NCI-H2171 treated with DMSO at 0.1 percent for 48 hours (cell line): ENCODE data around the gene ZMYND10.
A peak's percentile ranks its signal among the peaks of the same experiment; 100 is the strongest.
"Not testable (repeated sequence)": the region's sequence is repeated elsewhere in the genome, so short reads cannot be mapped to it uniquely, and the experiment has no call there.

Experiments used
- DNase-seq: peaks from one replicate; lab custom pipeline; 2025; lab: John Stamatoyannopoulos, UW

The ZMYND10 gene

GRCh38 chr3:50325497-50326181, 19.9 kb downstream of the ZMYND10 start:
- DNase-seq, result no peak

GRCh38 chr3:50325113-50325480, 20.4 kb downstream of the ZMYND10 start:
- DNase-seq, result no peak

GRCh38 chr3:50324351-50325112, 21.0 kb downstream of the ZMYND10 start:
- peak; percentile 39 for DNase-seq

GRCh38 chr3:50323614-50324199, 21.8 kb downstream of the ZMYND10 start:
- no peak for DNase-seq

GRCh38 chr3:50323092-50323600, 22.4 kb downstream of the ZMYND10 start:
- DNase-seq, result no peak

- no peak for DNase-seq
Observed at GRCh38 chr3:50322386-50323091, 23.0 kb downstream of the ZMYND10 start, which contains the start of gene HYAL2. Gene HYAL2 (minus strand): TSS chr3:50322745. CDS start chr3:50320489, 2,256 bp downstream.

GRCh38 chr3:50322115-50322385, 23.5 kb downstream of the ZMYND10 start:
- DNase-seq, result no peak

- DNase-seq, result peak; percentile 78
Observed at GRCh38 chr3:50321336-50322114, 24.0 kb downstream of the ZMYND10 start.

- DNase-seq, result peak; percentile 42
Observed at GRCh38 chr3:50320853-50321335, 24.6 kb downstream of the ZMYND10 start.

- DNase-seq, result no peak
Observed at GRCh38 chr3:50319894-50320625, 25.5 kb downstream of the ZMYND10 start.

GRCh38 chr3:50319181-50319893, 26.2 kb downstream of the ZMYND10 start:
- DNase-seq, result no peak

- DNase-seq, result no peak
Observed at GRCh38 chr3:50318615-50319014, 26.9 kb downstream of the ZMYND10 start.

GRCh38 chr3:50318163-50318562, 27.4 kb downstream of the ZMYND10 start:
- no peak for DNase-seq

GRCh38 chr3:50317300-50317699, 28.2 kb downstream of the ZMYND10 start:
- DNase-seq, result no peak

- DNase-seq, result peak; percentile 51
Observed at GRCh38 chr3:50316657-50317242, 28.8 kb downstream of the ZMYND10 start.

GRCh38 chr3:50314816-50315215, 30.7 kb downstream of the ZMYND10 start:
- no peak for DNase-seq

- no peak for DNase-seq
Observed at GRCh38 chr3:50314342-50314741, 31.2 kb downstream of the ZMYND10 start.

GRCh38 chr3:50312041-50312440, 33.5 kb downstream of the ZMYND10 start:
- DNase-seq, result not testable (repeated sequence)

GRCh38 chr3:50304601-50305000, 40.9 kb downstream of the ZMYND10 start:
- DNase-seq, result no peak
